Vagina (tissue), 2 donors: ENCODE measurements around the gene FAM98C.

Experiments
- POLR2A ChIP-seq, 2 donors: fragments of 450-650 bp; IDR thresholded peaks; one replicate each; pipeline ENCODE4 v1.6.1; 2017; ENCODE audit warnings: antibody characterized with exemption in 2 of 2, mild to moderate bottlenecking in 2 of 2, moderate library complexity in 2 of 2
- TF ChIP-seq, protein P1 (sequence below), 3 experiments: fragments of 450-650 bp in 2 of 3; fragments of 200-600 bp in 1 of 3; sonication (generic) in 1 of 3; IDR thresholded peaks; one replicate each; pipeline ENCODE4 v1.5.1; 2017 to 2019; ENCODE audit warnings: antibody characterized with exemption in 3 of 3, mild to moderate bottlenecking in 2 of 3, moderate library complexity in 2 of 3

DNA sequence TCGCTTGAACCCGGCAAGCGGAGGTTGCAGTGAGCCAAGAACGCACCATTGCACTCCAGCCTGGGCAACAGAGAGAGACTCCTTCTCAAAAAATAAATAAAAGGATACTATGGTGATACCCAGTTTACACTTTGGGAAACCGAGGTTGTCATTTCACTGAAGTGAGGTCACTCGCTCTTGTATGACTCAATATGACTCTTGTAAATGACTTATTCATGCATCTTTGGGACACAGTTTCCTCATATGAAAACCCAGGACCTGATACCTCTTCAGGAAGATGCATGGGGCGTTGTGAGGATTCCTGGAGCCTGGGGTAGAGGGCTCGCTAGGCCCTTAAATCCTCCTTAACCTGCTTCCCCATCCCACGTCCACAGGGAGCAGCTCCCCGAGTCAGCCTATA, 24.0 kb upstream of the FAM98C start:
- TF ChIP-seq, protein P1, sequence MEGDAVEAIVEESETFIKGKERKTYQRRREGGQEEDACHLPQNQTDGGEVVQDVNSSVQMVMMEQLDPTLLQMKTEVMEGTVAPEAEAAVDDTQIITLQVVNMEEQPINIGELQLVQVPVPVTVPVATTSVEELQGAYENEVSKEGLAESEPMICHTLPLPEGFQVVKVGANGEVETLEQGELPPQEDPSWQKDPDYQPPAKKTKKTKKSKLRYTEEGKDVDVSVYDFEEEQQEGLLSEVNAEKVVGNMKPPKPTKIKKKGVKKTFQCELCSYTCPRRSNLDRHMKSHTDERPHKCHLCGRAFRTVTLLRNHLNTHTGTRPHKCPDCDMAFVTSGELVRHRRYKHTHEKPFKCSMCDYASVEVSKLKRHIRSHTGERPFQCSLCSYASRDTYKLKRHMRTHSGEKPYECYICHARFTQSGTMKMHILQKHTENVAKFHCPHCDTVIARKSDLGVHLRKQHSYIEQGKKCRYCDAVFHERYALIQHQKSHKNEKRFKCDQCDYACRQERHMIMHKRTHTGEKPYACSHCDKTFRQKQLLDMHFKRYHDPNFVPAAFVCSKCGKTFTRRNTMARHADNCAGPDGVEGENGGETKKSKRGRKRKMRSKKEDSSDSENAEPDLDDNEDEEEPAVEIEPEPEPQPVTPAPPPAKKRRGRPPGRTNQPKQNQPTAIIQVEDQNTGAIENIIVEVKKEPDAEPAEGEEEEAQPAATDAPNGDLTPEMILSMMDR (IDR thresholded peaks at IDR 0.05): no peak
- TF ChIP-seq POLR2A (IDR thresholded peaks at IDR 0.05): no peak
